ENCODE results near the gene GFER. TPM values are rescaled to one million over a fixed set of nuclear protein-coding genes. Genes with fewer than 3 reads are reported as not detected.

The GFER gene
- total RNA-seq, 2 donors from 2014 or later: 40.3 to 45.5 TPM

DNA sequence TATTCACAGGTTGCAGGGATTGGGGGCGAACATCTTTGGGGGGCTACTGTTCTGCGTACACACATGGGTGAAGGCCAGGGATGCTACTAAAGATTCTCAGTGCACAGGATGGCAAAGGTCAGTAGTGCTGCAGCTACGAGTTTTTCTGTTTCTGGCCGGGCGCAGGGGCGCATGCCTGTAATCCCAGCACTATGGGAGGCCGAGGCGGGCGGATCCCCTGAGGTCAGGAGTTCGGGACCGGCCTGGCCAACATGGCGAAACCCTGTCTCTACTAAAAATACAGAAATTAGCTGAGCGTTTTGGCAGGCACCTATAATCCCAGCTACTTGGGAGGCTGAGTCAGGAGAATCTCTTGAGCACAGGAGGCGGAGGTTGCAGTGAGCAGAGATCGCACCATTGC, 29.5 kb downstream of the GFER start:
- H3K9me3 Mint-ChIP-seq: no peaks in the 10 kb centered on the region
- H3K4me3 Mint-ChIP-seq: no peak overlapping the region
- peaks cover 20% of the 10 kb centered on the region for H3K27me3 Mint-ChIP-seq (ENCODE audit: insufficient read depth)

DNA sequence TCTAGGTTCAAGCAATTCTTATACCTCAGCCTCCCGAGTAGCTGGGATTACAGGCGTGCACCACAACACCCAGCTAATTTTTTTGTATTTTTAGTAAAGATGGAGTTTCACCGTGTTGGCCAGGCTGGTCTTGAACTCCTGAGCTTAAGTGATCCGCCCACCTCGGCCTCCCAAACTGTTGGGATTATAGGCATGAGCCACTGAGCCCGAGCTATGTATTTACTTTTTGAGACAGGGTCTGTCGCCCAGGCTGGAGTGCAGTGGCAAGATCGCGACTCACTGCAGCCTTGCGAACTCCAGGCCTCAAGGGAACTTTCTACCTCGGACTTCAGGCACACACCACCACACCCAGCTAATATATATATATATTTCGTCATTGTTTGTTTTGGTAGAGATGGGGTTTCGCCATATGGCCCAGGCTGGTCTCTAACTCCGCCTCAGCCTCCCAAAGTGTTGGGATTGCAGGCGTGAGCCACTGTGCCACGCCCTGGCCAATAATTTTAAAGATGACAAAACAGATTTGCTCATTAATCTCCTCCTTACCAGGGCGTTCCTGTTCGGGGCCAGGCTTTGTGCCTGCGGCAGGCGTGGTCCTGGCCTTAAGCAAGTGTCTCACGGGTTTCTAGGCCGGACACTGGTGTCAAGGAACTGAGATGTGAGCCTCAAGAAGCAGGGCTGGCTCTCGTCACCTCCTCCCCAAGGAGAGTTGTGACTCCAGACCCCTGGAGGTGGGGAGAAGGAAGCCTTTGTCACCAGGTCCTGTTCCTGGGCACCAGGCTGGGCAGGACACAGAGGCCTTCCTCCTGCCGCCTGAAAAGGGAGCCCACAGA, 31.3 kb downstream of the GFER start:
- TF ChIP-seq, protein P1, sequence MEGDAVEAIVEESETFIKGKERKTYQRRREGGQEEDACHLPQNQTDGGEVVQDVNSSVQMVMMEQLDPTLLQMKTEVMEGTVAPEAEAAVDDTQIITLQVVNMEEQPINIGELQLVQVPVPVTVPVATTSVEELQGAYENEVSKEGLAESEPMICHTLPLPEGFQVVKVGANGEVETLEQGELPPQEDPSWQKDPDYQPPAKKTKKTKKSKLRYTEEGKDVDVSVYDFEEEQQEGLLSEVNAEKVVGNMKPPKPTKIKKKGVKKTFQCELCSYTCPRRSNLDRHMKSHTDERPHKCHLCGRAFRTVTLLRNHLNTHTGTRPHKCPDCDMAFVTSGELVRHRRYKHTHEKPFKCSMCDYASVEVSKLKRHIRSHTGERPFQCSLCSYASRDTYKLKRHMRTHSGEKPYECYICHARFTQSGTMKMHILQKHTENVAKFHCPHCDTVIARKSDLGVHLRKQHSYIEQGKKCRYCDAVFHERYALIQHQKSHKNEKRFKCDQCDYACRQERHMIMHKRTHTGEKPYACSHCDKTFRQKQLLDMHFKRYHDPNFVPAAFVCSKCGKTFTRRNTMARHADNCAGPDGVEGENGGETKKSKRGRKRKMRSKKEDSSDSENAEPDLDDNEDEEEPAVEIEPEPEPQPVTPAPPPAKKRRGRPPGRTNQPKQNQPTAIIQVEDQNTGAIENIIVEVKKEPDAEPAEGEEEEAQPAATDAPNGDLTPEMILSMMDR (conservative IDR thresholded peaks at IDR 0.05): no peak
- H3K27ac Mint-ChIP-seq: no peak overlapping the region
- H3K36me3 ChIP-seq (ENCODE audit: control insufficient read depth, insufficient read depth, low read length): no peaks in the 10 kb centered on the region
- H3K4me3 Mint-ChIP-seq: no peak overlapping the region
- no peaks in the 10 kb centered on the region for H3K9me3 Mint-ChIP-seq
- no peak for DNase-seq
- H3K27me3 ChIP-seq (ENCODE audit: control insufficient read depth, insufficient read depth, low read length, poor library complexity, severe bottlenecking): peaks cover 28% of the 10 kb centered on the region
- peaks cover 2% of the 10 kb centered on the region for H3K4me1 ChIP-seq (ENCODE audit: control insufficient read depth, insufficient read depth, low read length)
- H3K27ac ChIP-seq (ENCODE audit: low read depth, low read length): no peak overlapping the region
- no peaks in the 10 kb centered on the region for H3K36me3 Mint-ChIP-seq (ENCODE audit: low read depth)
- H3K4me1 Mint-ChIP-seq: peaks cover 2% of the 10 kb centered on the region
- H3K4me3 ChIP-seq (ENCODE audit: low read length): no peak overlapping the region
- no peak overlapping the region for H3K9ac ChIP-seq (ENCODE audit: extremely low read depth, low read length, poor library complexity, severe bottlenecking)
- no peaks in the 10 kb centered on the region for H3K9me3 ChIP-seq (ENCODE audit: control insufficient read depth, low read length)
- H3K27me3 Mint-ChIP-seq (ENCODE audit: insufficient read depth): peaks cover 36% of the 10 kb centered on the region
- 86 to 92% methylated on average over 15 to 21 of the region's 24 CpGs for WGBS, 2 experiments (ENCODE audit: insufficient coverage in 1 of 2, insufficient read length in 1 of 2)

More for the DNA sequence above, 29.5 kb downstream of the GFER start:
- peaks cover 7% of the 10 kb centered on the region for H3K4me1 Mint-ChIP-seq
- H3K27ac Mint-ChIP-seq: no peak overlapping the region
- H3K36me3 ChIP-seq (ENCODE audit: control insufficient read depth, insufficient read depth, low read length): no peaks in the 10 kb centered on the region
- H3K9me3 ChIP-seq (ENCODE audit: control insufficient read depth, low read length): no peaks in the 10 kb centered on the region
- no peak overlapping the region for H3K27ac ChIP-seq (ENCODE audit: low read depth, low read length)
- peaks cover 3% of the 10 kb centered on the region for H3K36me3 Mint-ChIP-seq (ENCODE audit: low read depth)
- no peak overlapping the region for H3K9ac ChIP-seq (ENCODE audit: extremely low read depth, low read length, poor library complexity, severe bottlenecking)
- H3K4me1 ChIP-seq (ENCODE audit: control insufficient read depth, insufficient read depth, low read length): peaks cover 5% of the 10 kb centered on the region
- H3K4me3 ChIP-seq (ENCODE audit: low read length): no peak overlapping the region
- DNase-seq: no peak
- H3K27me3 ChIP-seq (ENCODE audit: control insufficient read depth, insufficient read depth, low read length, poor library complexity, severe bottlenecking): peaks cover 10% of the 10 kb centered on the region
- WGBS, 2 experiments (ENCODE audit: insufficient coverage in 1 of 2, insufficient read length in 1 of 2): 91 to 97% methylated on average over 15 of the region's 15 CpGs
- TF ChIP-seq, protein P1 (conservative IDR thresholded peaks at IDR 0.05): no peak

DNA sequence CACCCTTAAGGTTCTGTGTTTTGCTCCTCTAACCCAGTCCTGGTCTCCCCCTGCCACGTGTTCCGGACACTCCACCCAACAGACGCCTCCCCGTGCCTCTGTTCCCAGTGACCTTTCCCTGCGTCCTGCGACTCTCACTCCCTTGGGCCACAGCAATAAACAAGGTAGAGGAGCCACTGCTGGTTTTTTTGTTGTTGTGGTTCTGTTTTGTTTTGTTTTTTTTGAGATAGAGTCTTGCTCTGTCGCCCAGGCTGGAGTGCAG, 31.9 kb downstream of the GFER start:
- no peak for DNase-seq
- TF ChIP-seq, protein P1 (conservative IDR thresholded peaks at IDR 0.05): no peak
- H3K27ac ChIP-seq (ENCODE audit: low read depth, low read length): no peak overlapping the region
- Mint-ChIP-seq H3K36me3 (ENCODE audit: low read depth) (no peaks in the 10 kb centered on the region), H3K4me3 (no peak overlapping the region), H3K9me3 (no peaks in the 10 kb centered on the region), H3K4me1 (no peaks in the 10 kb centered on the region), H3K27ac (no peak overlapping the region), H3K27me3 (ENCODE audit: insufficient read depth) (peaks cover 42% of the 10 kb centered on the region)
- 89 to 100% methylated on average over 2 to 7 of the region's 7 CpGs for WGBS, 2 experiments (ENCODE audit: insufficient coverage in 1 of 2, insufficient read length in 1 of 2)
- H3K9ac ChIP-seq (ENCODE audit: extremely low read depth, low read length, poor library complexity, severe bottlenecking): no peak overlapping the region
- H3K4me1 ChIP-seq (ENCODE audit: control insufficient read depth, insufficient read depth, low read length): no peaks in the 10 kb centered on the region
- no peak overlapping the region for H3K4me3 ChIP-seq (ENCODE audit: low read length)
- H3K36me3 ChIP-seq (ENCODE audit: control insufficient read depth, insufficient read depth, low read length): no peaks in the 10 kb centered on the region
- no peaks in the 10 kb centered on the region for H3K9me3 ChIP-seq (ENCODE audit: control insufficient read depth, low read length)
- peaks cover 33% of the 10 kb centered on the region for H3K27me3 ChIP-seq (ENCODE audit: control insufficient read depth, insufficient read depth, low read length, poor library complexity, severe bottlenecking)

Measured in endodermal cell (in vitro differentiated cells).